SU-DHL-6 (cell line): ENCODE results near the gene SH3RF3.

Source experiments
- CTCF ChIP-seq: fragments of 200-600 bp; sonication (generic); IDR thresholded peaks from one replicate; pipeline ENCODE4 v1.5.1; 2017; ENCODE audit warnings: antibody characterized with exemption, mild to moderate bottlenecking, low read length, moderate library complexity; ENCODE audit not compliant: insufficient read depth, poor library complexity, severe bottlenecking
- EZH2phosphoT487 ChIP-seq: fragments of 200-600 bp; sonication (generic), shearing (Covaris generic); conservative IDR thresholded peaks from 2 replicates; pipeline ENCODE4 v1.6.1; 2018; ENCODE audit warnings: mild to moderate bottlenecking, antibody characterized with exemption, low read length, moderate library complexity, mixed read lengths

- TF ChIP-seq CTCF (no peak), EZH2phosphoT487 (no peak)
Observed at GRCh38 chr2:109538546-109538945, 409.5 kb downstream of the SH3RF3 start.
